ENCODE results near the gene MX2. TPM values are rescaled to one million over a fixed set of nuclear protein-coding genes. Genes with fewer than 3 reads are reported as not detected.

Gene MX2
- total RNA-seq, 1 donor from 2014 or later = 0.40 TPM

- no peak for DNase-seq (ENCODE audit: low read depth in 2 of 2)
Observed at GRCh38 chr21:41364308-41364707, 2.5 kb downstream of the MX2 start.

- no peak for DNase-seq (ENCODE audit: low read depth in 2 of 2)
Observed at GRCh38 chr21:41365377-41366107, 3.7 kb downstream of the MX2 start.

GRCh38 chr21:41366522-41367151 is 4.8 kb downstream of the MX2 start:
- DNase-seq (ENCODE audit: low read depth in 2 of 2) = no peak

GRCh38 chr21:41367301-41367944 is 5.6 kb downstream of the MX2 start:
- no peak for DNase-seq (ENCODE audit: low read depth in 2 of 2)

- DNase-seq (ENCODE audit: low read depth in 2 of 2) = no peak
Observed at GRCh38 chr21:41367945-41368734, 6.3 kb downstream of the MX2 start.

- DNase-seq (ENCODE audit: low read depth in 2 of 2) = no peak
Observed at GRCh38 chr21:41368735-41369104, 6.9 kb downstream of the MX2 start.

- DNase-seq (ENCODE audit: low read depth in 2 of 2) = no peak
Observed at GRCh38 chr21:41369105-41369919, 7.5 kb downstream of the MX2 start.

GRCh38 chr21:41369920-41370839 is 8.4 kb downstream of the MX2 start:
- DNase-seq (ENCODE audit: low read depth in 2 of 2) = no peak

GRCh38 chr21:41370840-41371684 is 9.2 kb downstream of the MX2 start:
- no peak for DNase-seq (ENCODE audit: low read depth in 2 of 2)

GRCh38 chr21:41371685-41372030 is 9.8 kb downstream of the MX2 start:
- DNase-seq (ENCODE audit: low read depth in 2 of 2) = no peak

GRCh38 chr21:41373253-41373652 is 11.4 kb downstream of the MX2 start:
- DNase-seq (ENCODE audit: low read depth in 2 of 2) = no peak

GRCh38 chr21:41373763-41374162 is 11.9 kb downstream of the MX2 start:
- DNase-seq (ENCODE audit: low read depth in 2 of 2) = no peak

- DNase-seq (ENCODE audit: low read depth in 2 of 2) = no peak
Observed at GRCh38 chr21:41374177-41374712, 12.4 kb downstream of the MX2 start.

GRCh38 chr21:41374867-41375533 is 13.2 kb downstream of the MX2 start:
- no peak for DNase-seq (ENCODE audit: low read depth in 2 of 2)

- DNase-seq (ENCODE audit: low read depth in 2 of 2) = no peak
Observed at GRCh38 chr21:41375875-41376274, 14.0 kb downstream of the MX2 start.

- no peak for DNase-seq (ENCODE audit: low read depth in 2 of 2)
Observed at GRCh38 chr21:41377715-41378114, 15.9 kb downstream of the MX2 start.

GRCh38 chr21:41378849-41379248 is 17.0 kb downstream of the MX2 start:
- DNase-seq (ENCODE audit: low read depth in 2 of 2) = no peak

GRCh38 chr21:41379901-41380300 is 18.1 kb downstream of the MX2 start:
- no peak for DNase-seq (ENCODE audit: low read depth in 2 of 2)
